GM21619 (cell line): Measurements from ENCODE around the gene TMEM145.

Experiments used
- ATAC-seq: cut with Tn5 transposase; IDR thresholded peaks from one replicate; pipeline ENCODE4 v1.9.1; 2021; ENCODE audit not compliant: unreplicated experiment

TMEM145 gene

GRCh38 chr19:42288881-42289555 lies 24.1 kb upstream of the TMEM145 start:
- ATAC-seq = no peak

GRCh38 chr19:42289556-42290041 lies 23.5 kb upstream of the TMEM145 start:
- ATAC-seq = no peak

- no peak for ATAC-seq
Observed at GRCh38 chr19:42290136-42290522, 23.0 kb upstream of the TMEM145 start.

GRCh38 chr19:42290523-42291434 lies 22.3 kb upstream of the TMEM145 start:
- ATAC-seq = no peak

- ATAC-seq = no peak
Observed at GRCh38 chr19:42291435-42291810, 21.7 kb upstream of the TMEM145 start.

- ATAC-seq = no peak
Observed at GRCh38 chr19:42292042-42292960, 20.8 kb upstream of the TMEM145 start.

GRCh38 chr19:42292963-42293362 lies 20.1 kb upstream of the TMEM145 start:
- no peak for ATAC-seq

- ATAC-seq = no peak
Observed at GRCh38 chr19:42293540-42293939, 19.6 kb upstream of the TMEM145 start.

GRCh38 chr19:42293948-42294347 lies 19.2 kb upstream of the TMEM145 start:
- ATAC-seq = no peak

- ATAC-seq = no peak
Observed at GRCh38 chr19:42294471-42295137, 18.5 kb upstream of the TMEM145 start.

- ATAC-seq = no peak
Observed at GRCh38 chr19:42295342-42295741, 17.8 kb upstream of the TMEM145 start.

- no peak for ATAC-seq
Observed at GRCh38 chr19:42295831-42296525, 17.1 kb upstream of the TMEM145 start.

- no peak for ATAC-seq
Observed at GRCh38 chr19:42297039-42297438, 16.1 kb upstream of the TMEM145 start.

- peak; percentile 10 for ATAC-seq
Observed at GRCh38 chr19:42301646-42302203, 11.4 kb upstream of the TMEM145 start, which contains the start of gene PRR19. Gene PRR19 (plus strand): TSS chr19:42302132. CDS start chr19:42309585, 7,453 bp downstream.

GRCh38 chr19:42303101-42303464 lies 10.0 kb upstream of the TMEM145 start:
- ATAC-seq = no peak

- no peak for ATAC-seq
Observed at GRCh38 chr19:42303876-42304275, 9.2 kb upstream of the TMEM145 start.

GRCh38 chr19:42306646-42307045 lies 6.5 kb upstream of the TMEM145 start:
- ATAC-seq = no peak

GRCh38 chr19:42309686-42310085 lies 3.4 kb upstream of the TMEM145 start:
- ATAC-seq = no peak

GRCh38 chr19:42311657-42312056 lies 1.5 kb upstream of the TMEM145 start:
- ATAC-seq = no peak

- ATAC-seq = no peak
Observed at GRCh38 chr19:42312370-42312769, 739 bp upstream of the TMEM145 start.
